Loucy (cell line): Measurements from ENCODE around the gene NFKBIA.
"Not testable (repeated sequence)": the region's sequence is repeated elsewhere in the genome, so short reads cannot be mapped to it uniquely, and the experiment has no call there.

ENCODE experiments used
- H2AFZ ChIP-seq: fragments of 200-600 bp; sonication (generic); 2 replicates; pipeline ENCODE4 v1.6.0; 2016; ENCODE audit warnings: antibody characterized with exemption, mild to moderate bottlenecking, low read length, moderate library complexity
- H3F3A ChIP-seq: fragments of 200-600 bp; 2 replicates; pipeline ENCODE4 v1.6.0; 2016; ENCODE audit warnings: antibody characterized with exemption, low read depth, mild to moderate bottlenecking
- H3K27me3 ChIP-seq: fragments of 200-600 bp; sonication (generic); 2 replicates; pipeline ENCODE4 v1.6.1; 2014; ENCODE audit warnings: low read length, mild to moderate bottlenecking; ENCODE audit not compliant: insufficient read depth, poor library complexity, severe bottlenecking
- H3K36me3 ChIP-seq: fragments of 200-600 bp; sonication (generic); 2 replicates; pipeline ENCODE4 v1.6.1; 2016; ENCODE audit warnings: low read length; ENCODE audit not compliant: insufficient read depth
- H3K4me1 ChIP-seq: fragments of 200-600 bp; sonication (generic); 2 replicates; pipeline ENCODE4 v1.5.1; 2014; ENCODE audit warnings: low read length, mild to moderate bottlenecking; ENCODE audit not compliant: insufficient read depth, poor library complexity, severe bottlenecking
- H3K4me2 ChIP-seq: fragments of 200-600 bp; sonication (generic); 2 replicates; pipeline ENCODE4 v1.6.0; 2014; ENCODE audit warnings: antibody characterized with exemption, low read length, low read depth, mild to moderate bottlenecking; ENCODE audit not compliant: poor library complexity, severe bottlenecking
- H3K4me3 ChIP-seq: fragments of 200-600 bp; sonication (generic); 2 replicates; pipeline ENCODE4 v1.5.1; 2014; ENCODE audit warnings: low read length, mild to moderate bottlenecking, mixed read lengths; ENCODE audit not compliant: poor library complexity, severe bottlenecking
- H3K79me2 ChIP-seq: fragments of 200-600 bp; sonication (generic); 2 replicates; pipeline ENCODE4 v1.6.1; 2014; ENCODE audit warnings: low read length; ENCODE audit not compliant: insufficient read depth
- H3K9ac ChIP-seq: fragments of 200-600 bp; sonication (generic); 2 replicates; pipeline ENCODE4 v1.6.0; 2014; ENCODE audit warnings: mild to moderate bottlenecking, low read depth, low read length, moderate library complexity; ENCODE audit not compliant: poor library complexity, severe bottlenecking
- H3K9me2 ChIP-seq: fragments of 200-600 bp; sonication (generic); replicated peaks from 2 replicates; pipeline ENCODE4 v1.6.1; 2016; ENCODE audit warnings: low read depth, low read length, mixed read lengths
- H3K9me3 ChIP-seq: fragments of 200-600 bp; sonication (generic); 2 replicates; pipeline ENCODE4 v1.6.1; 2014; ENCODE audit warnings: mild to moderate bottlenecking, antibody characterized with exemption, low read length, low read depth; ENCODE audit not compliant: insufficient read depth
- H4K20me1 ChIP-seq: fragments of 200-600 bp; sonication (generic); 2 replicates; pipeline ENCODE4 v1.6.0; 2014; ENCODE audit warnings: antibody characterized with exemption, low read length, mild to moderate bottlenecking; ENCODE audit not compliant: insufficient read depth, poor library complexity, severe bottlenecking
- CTCF ChIP-seq: fragments of 200-600 bp; sonication (generic); conservative IDR thresholded peaks from 2 replicates; pipeline ENCODE4 v1.5.1; 2014; ENCODE audit warnings: mild to moderate bottlenecking, antibody characterized with exemption, low read length
- EZH2phosphoT487 ChIP-seq: fragments of 200-600 bp; IDR thresholded peaks from 2 replicates; pipeline ENCODE4 v1.6.1; 2018; ENCODE audit warnings: antibody characterized with exemption, mild to moderate bottlenecking, moderate library complexity, borderline replicate concordance

NFKBIA gene

DNA sequence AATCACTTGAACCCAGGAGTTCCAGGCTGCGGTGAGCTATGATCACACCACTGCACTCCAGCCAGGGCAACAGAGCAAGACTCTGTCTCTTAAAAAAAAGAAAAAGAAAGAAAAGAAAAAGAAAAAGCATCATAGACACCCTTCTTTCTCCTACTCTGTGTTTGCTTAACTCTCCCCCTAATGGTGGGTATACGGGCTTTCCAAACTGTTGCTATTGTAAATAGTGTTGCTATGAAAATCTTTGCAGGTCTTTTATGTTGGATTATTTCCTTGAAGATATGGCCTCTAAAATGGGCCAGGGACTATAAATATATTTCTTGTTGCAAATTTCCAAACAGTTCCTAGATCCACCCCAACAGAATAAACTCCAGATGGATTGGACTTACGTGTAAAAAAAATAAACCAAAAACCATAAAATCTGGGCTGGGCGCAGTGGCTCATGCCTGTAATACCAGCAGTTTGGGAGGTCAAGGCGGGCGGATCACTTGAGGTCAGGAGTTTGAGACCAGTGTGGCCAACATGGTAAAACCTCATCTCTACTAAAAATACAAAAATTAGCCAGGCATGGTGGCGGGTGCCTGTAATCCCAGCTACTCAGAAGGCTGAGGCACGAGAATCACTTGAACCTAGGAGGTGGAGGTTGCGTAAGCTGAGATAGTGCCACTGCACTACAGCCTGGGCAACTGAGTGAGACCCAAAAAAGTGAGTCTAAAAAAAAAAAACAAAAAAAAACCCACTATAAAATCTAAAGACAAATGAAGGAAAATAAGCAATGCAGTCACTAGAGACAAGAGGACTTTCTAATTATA is 25.9 kb downstream of the NFKBIA start:
- H3K4me3 ChIP-seq: no peak overlapping the region
- H3K9me2 ChIP-seq: no peaks in the 10 kb centered on the region
- no peaks in the 10 kb centered on the region for H3F3A ChIP-seq
- no peaks in the 10 kb centered on the region for H3K36me3 ChIP-seq
- H3K9ac ChIP-seq: no peak overlapping the region
- no peaks in the 10 kb centered on the region for H3K9me3 ChIP-seq
- no peak for TF ChIP-seq CTCF
- TF ChIP-seq EZH2phosphoT487: no peak
- H4K20me1 ChIP-seq: no peaks in the 10 kb centered on the region
- H3K4me2 ChIP-seq: no peak overlapping the region
- H3K4me1 ChIP-seq: no peaks in the 10 kb centered on the region
- H3K27me3 ChIP-seq: no peaks in the 10 kb centered on the region
- no peaks in the 10 kb centered on the region for H3K79me2 ChIP-seq
- H2AFZ ChIP-seq: no peak overlapping the region

- no peaks in the 10 kb centered on the region for H3K79me2 ChIP-seq
- H3K4me3 ChIP-seq: no peak overlapping the region
- TF ChIP-seq CTCF (no peak), EZH2phosphoT487 (no peak)
- no peaks in the 10 kb centered on the region for H3K27me3 ChIP-seq
- no peak overlapping the region for H3K4me2 ChIP-seq
- H3K36me3 ChIP-seq: no peaks in the 10 kb centered on the region
- no peaks in the 10 kb centered on the region for H3F3A ChIP-seq
- no peaks in the 10 kb centered on the region for H3K9me3 ChIP-seq
- H3K9me2 ChIP-seq: no peaks in the 10 kb centered on the region
- no peak overlapping the region for H3K9ac ChIP-seq
- no peaks in the 10 kb centered on the region for H4K20me1 ChIP-seq
- no peaks in the 10 kb centered on the region for H3K4me1 ChIP-seq
- no peak overlapping the region for H2AFZ ChIP-seq
Measured at GRCh38 chr14:35375558-35376025, 29.0 kb downstream of the NFKBIA start.

GRCh38 chr14:35374263-35374712 is 30.3 kb downstream of the NFKBIA start:
- no peak overlapping the region; the same call in 1 of the 2 replicates for H2AFZ ChIP-seq
- no peaks in the 10 kb centered on the region for H3K9me2 ChIP-seq
- no peak overlapping the region for H3K4me3 ChIP-seq
- H3K36me3 ChIP-seq: no peaks in the 10 kb centered on the region
- no peak overlapping the region for H3K9ac ChIP-seq
- no peak overlapping the region for H3K4me2 ChIP-seq
- H3K9me3 ChIP-seq: no peaks in the 10 kb centered on the region
- H3F3A ChIP-seq: no peaks in the 10 kb centered on the region
- H3K27me3 ChIP-seq: no peaks in the 10 kb centered on the region
- H3K4me1 ChIP-seq: no peaks in the 10 kb centered on the region
- no peaks in the 10 kb centered on the region for H4K20me1 ChIP-seq
- no peaks in the 10 kb centered on the region for H3K79me2 ChIP-seq
- TF ChIP-seq CTCF: no peak
- no peak for TF ChIP-seq EZH2phosphoT487

GRCh38 chr14:35373208-35373607 is 31.3 kb downstream of the NFKBIA start:
- not testable (repeated sequence) for H3K4me2 ChIP-seq, H4K20me1 ChIP-seq, H3K9ac ChIP-seq, H3K4me3 ChIP-seq, H3K79me2 ChIP-seq, H2AFZ ChIP-seq, H3K27me3 ChIP-seq, H3K36me3 ChIP-seq, H3K9me2 ChIP-seq, H3K4me1 ChIP-seq, H3K9me3 ChIP-seq, H3F3A ChIP-seq
